Ramos (cell line): ENCODE measurements around the gene CLPSL2.

ENCODE experiments used
- in situ Hi-C: fragments of 300-500 bp; cut with MboI; formaldehyde crosslinking; loops from one replicate; pipeline ENCODE4 v1.14.3; 2022; ENCODE audit warnings: low sequenced_read_pairs; ENCODE audit not compliant: unreplicated experiment

The CLPSL2 gene

GRCh38 chr6:35742842-35743241 lies 33.6 kb upstream of the CLPSL2 start:
- in situ Hi-C loops: no loop called here

GRCh38 chr6:35745509-35745908 lies 30.9 kb upstream of the CLPSL2 start:
- in situ Hi-C loops: no loop called here

- in situ Hi-C loops: no loop called here
These were observed 29.9 kb upstream of the CLPSL2 start for GRCh38 chr6:35746516-35746915.

GRCh38 chr6:35747877-35748276 lies 28.5 kb upstream of the CLPSL2 start:
- in situ Hi-C loops: no loop called here

DNA sequence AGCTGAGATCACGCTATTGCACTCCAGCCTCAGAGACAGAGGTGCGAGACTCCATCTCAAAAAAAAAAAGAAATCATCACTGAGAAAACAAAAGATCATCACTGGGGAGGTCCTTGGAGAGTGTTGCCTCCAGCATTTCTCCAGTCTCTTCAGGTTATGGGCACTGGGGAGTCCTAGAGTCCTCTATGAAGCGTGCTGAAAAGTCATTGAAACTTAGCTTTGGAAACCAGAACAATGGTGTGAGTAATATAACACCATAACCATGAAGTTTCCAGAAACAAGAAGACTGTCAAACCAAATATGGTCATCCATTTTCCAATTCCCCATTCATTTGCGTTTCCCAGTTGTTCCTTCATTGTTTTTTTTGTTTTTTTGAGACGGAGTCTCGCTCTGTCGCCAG lies 25.8 kb upstream of the CLPSL2 start:
- in situ Hi-C loops: no loop called here

DNA sequence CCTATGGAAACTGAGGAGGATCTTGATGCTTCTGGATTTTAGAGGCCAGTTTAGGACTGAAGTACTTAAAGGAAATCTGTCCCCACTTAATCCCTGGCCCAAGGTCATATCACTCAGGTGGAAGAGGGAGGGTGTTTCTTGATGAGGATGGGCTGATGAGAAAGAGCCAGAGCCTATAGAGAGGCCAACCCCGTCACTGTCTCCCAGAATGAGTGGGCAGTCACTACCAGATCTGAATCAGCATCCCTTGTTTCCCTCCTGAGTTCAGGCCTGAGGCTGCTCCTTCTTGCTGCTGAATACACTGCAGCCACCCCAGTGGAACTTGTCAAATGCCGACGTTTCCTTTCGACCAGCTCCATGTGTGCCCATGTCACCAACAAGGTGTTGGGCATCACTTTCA lies 24.8 kb upstream of the CLPSL2 start:
- in situ Hi-C loops: no loop called here

- in situ Hi-C loops: no loop called here
These were observed 24.1 kb upstream of the CLPSL2 start for GRCh38 chr6:35752330-35752729.

DNA sequence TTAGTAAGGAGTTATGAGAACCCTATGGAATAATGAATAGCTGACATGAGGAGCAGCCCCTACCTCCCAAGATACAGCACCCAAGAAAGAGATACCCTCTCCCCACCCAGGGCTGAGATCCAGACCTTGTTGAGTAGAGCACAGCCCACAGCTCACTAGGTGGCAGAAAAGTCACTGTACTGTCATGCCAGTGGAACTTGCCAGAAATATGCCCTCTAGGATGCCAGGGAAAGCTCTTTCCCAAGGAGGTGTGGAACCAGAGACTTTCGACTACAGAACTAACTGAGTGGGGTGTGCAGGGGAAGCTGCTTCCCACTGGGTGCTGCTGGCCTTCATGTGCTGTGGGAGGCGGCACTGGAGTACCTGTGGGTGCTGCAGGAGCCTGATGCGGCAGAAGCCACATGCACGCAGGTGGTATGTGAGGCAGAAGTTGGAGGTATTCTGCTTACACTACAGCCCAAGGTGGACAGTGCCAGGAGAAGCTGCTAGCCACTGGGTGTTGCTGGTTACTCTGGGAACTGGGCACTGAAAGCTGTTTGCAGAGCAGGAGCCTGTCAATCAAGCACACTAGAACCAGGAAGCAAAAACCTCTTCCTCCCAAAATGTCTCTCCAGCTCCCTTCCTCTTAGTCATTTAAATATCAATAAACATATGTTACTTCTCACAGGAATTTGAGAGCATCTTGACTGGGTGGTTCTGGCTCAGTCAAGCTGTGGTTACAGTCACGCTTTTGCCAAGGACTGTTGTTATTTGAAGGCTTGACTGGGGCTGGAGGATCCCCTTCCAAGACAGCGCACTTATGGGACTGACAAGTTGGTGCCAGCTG lies 21.7 kb upstream of the CLPSL2 start:
- in situ Hi-C loops: no loop called here

- in situ Hi-C loops: no loop called here
These were observed 21.0 kb upstream of the CLPSL2 start for GRCh38 chr6:35755278-35755924.

DNA sequence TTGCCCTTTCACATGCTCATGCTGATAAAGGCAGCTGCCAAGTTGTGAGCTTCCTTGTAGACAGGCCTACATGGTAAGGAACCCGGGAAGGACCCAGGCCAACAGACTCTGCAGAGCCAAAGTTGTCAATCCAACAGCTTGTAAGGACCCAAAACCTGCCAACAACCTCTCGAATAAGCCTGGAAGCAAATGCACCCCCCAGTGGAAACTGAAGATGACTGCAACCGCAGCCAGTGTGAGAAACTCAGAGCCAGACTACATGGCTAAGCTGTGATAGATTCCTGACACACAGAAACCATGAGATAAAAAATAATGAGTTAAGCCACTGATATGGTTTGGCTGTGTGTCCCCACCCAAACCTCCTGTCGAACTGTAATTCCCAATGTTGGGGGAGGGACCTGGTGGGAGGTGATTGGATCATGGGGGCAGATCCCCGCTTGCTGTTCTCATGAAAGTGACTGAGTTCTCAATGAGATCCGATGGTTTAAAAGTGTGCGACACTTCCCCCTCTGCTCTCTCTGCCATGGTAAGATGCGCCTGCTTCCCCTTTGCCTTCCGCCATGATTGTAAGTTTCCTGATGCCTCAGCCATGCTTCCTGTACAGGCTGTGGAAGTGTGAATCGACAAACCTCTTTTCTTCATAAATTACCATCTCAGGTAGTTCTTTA lies 18.8 kb upstream of the CLPSL2 start:
- in situ Hi-C loops: no loop called here

- in situ Hi-C loops: no loop called here
These were observed 17.0 kb upstream of the CLPSL2 start for GRCh38 chr6:35759426-35759825.

- in situ Hi-C loops: no loop called here
These were observed 10.7 kb upstream of the CLPSL2 start for GRCh38 chr6:35765739-35766138.

DNA sequence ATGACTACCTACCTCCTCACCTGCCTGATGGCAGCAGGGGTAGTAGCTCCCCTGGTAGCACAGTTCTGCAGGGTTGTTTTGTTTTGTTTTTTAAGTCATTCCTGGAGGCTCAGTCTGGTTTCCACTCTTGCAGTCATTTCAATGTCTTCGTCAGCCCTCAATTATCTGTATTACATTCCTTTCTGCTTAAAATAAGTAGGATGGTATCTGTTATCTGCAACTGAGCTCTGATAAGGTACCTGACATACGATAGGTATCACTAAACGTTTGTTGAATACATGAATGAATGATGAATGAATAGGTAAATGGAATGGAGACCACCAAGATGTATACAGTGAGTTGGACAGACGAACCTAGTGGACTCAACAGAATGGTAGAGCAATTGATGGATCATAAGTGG lies 7.2 kb upstream of the CLPSL2 start:
- in situ Hi-C loops: no loop called here

DNA sequence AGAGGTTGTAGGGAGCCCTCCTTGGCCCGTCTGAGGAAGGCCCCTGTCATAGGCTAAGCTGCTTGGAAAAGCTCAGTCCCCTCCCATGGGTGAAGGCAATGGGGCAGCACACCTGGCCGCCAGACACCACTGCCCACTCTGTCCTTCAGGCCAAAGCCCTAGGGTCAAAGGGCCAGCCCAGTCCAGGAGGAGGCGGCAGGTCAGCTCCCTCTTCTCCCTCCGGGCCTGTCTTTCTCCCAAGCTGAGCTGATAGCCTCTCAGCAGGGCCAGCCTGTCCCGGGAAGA lies 5.1 kb upstream of the CLPSL2 start:
- in situ Hi-C loops: no loop called here

- in situ Hi-C loops: no loop called here
These were observed 2.1 kb upstream of the CLPSL2 start for GRCh38 chr6:35774116-35774794.

DNA sequence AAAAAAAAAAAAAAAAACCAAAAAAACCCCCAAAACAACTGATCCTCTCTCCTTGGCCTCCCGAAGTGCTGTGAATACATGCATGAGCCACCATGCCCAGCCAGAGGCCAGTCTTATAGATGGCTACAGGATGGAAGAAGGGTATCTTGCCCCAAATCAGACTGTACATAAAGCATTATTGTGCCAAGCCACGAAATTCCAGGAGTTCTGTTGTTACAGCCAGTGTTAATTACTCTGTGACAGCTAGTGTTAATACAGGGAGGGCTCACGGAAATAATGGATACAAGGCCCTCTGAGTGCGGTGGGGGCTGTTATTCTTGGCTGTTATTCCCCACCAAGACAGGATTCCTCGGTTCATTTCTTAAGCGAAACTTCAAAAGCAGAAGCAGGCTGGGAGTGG lies 1.4 kb upstream of the CLPSL2 start:
- in situ Hi-C loops: no loop called here

DNA sequence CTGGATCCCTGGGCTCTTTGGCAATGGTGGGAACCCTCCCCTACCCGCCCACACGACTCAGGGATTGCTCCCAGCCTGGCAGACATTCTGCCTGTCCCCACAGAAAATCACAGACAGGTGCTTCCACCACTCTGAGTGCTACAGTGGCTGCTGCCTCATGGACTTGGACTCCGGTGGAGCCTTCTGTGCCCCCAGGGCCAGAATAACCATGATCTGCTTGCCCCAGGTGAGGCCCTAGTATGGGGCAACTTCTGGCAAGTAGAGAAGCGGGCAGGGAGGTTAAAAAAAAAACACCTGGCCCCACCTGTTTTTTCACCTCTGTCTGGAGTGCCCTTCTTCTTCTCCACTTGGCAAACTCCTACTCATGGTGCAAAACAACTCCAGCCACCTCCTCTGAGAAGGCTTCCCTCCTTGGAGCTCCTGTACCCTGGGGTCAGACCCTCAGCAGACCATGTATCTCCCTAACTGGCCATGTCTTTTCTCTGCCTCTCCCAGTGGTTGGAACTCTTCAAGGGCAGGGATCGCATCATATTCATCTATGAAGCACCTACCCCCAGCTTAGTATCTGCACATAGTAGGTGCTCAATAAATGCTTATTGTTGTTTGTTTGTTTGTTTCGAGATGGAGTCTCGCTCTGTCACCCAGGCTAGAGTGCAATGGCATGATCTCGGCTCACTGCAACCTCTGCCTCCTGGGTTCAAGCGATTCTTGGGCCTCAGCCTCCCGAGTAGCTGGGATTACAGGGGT lies 1.1 kb downstream of the CLPSL2 start:
- in situ Hi-C loops: no loop called here

DNA sequence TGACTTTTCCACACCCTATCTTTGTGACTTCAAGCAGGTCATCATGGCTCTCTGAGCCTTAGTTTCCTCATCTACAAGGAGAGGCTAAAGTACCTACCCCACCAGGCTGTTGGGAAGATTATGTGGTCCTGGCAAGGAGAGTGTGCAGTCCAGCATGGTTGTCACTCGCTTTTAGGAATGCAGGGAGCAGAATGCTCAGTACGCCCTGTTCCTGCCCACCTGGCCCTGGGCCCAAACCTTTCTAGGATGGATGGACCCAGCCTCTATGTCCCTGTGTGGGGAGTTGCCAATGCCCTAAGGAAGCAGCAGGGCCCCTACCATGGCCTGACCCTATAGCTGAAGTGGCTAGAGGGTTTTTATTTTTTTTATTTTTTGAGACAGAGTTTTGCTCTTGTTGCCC lies 2.0 kb downstream of the CLPSL2 start:
- in situ Hi-C loops: no loop called here

DNA sequence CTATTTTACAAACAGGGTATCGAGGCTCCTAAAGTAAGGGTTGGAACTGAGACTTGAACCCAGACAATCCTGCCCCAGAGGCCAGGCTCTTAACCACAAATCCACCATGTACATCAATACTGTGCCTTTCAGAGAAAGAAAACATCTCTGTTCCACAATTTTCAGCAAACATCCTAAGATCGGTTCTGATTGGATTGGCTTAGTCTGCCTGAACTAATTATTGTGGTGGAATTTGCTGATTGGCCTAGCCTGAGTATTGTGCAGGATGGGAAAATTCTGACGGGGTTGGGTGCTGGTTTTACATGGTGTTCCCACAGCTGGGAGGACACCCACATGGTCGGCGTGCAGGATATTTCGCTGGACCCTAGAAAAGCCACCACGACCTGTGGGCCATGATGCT lies 4.3 kb downstream of the CLPSL2 start, which contains the start of gene CLPSL1:
TSS of gene CLPSL1 (plus strand) at position 301 of the 400 bp plus-strand sequence. CDS start at position 393, 92 bp downstream.
- in situ Hi-C loops: no loop called here

DNA sequence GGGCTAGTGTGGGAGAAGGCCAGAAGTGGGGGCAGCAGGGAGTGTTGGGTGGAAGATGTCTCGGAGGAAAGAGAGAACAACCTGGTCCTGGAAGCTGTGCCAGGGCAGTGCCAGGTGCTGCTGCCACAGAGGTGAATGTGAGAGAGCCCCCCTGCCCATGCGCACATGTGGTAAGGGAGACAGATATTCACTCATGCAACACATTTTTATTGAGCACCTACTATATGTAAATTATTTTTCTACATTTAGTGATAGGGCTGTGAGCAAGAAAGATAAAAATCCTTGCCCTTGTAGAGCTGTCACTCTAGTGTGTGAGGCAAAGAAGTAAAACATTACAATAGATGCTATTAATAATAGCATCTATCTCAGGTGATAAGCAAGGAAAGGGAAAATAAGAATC lies 4.9 kb downstream of the CLPSL2 start:
- in situ Hi-C loops: no loop called here
